Peyer's patch (tissue), 4 donors: ENCODE data around the gene PRICKLE4. TPM values are rescaled to one million over a fixed set of nuclear protein-coding genes. Genes with fewer than 3 reads are reported as not detected.

Experiments
- DNase-seq, 3 donors: peaks; one replicate each; pipeline ENCODE4 v3.0.0-alpha.2; 2017 to 2019
- H3K27ac ChIP-seq, 4 donors: fragments of 200-600 bp; sonication (generic); one replicate each; pipeline ENCODE4 v1.5.1; 2016 to 2019
- H3K27me3 ChIP-seq, 2 donors: fragments of 200-600 bp; sonication (generic); one replicate each; pipeline ENCODE4 v1.5.1; 2019
- H3K36me3 ChIP-seq, 3 donors: fragments of 200-600 bp; sonication (generic); one replicate each; pipeline ENCODE4 v1.5.1; 2016 to 2019
- H3K4me1 ChIP-seq, 4 donors: fragments of 200-600 bp; sonication (generic); one replicate each; pipeline ENCODE4 v1.5.1; 2016 to 2019
- H3K4me3 ChIP-seq, 4 donors: fragments of 200-600 bp; sonication (generic); 1 replicate in 3 of 4; 2 replicates in 1 of 4; pipeline ENCODE4 v1.5.1; 2016 to 2019; ENCODE audit warnings: mild to moderate bottlenecking in 1 of 4
- H3K9me3 ChIP-seq, 4 donors: fragments of 200-600 bp; sonication (generic); one replicate each; pipeline ENCODE4 v1.5.1; 2016 to 2019; ENCODE audit warnings: mild to moderate bottlenecking in 1 of 4
- CTCF ChIP-seq, 6 experiments: fragments of 450-650 bp in 4 of 6; fragments of 200-600 bp in 2 of 6; sonication (generic) in 1 of 6; IDR thresholded peaks; one replicate each; pipeline ENCODE4 v1.5.1; 2017 to 2019; ENCODE audit warnings: antibody characterized with exemption in 6 of 6, mild to moderate bottlenecking in 3 of 6, moderate library complexity in 1 of 6
- POLR2A ChIP-seq, 2 donors: fragments of 450-650 bp; IDR thresholded peaks; one replicate each; pipeline ENCODE4 v1.5.1; 2017; ENCODE audit warnings: antibody characterized with exemption in 2 of 2, mild to moderate bottlenecking in 2 of 2, moderate library complexity in 2 of 2
- total RNA-seq, 4 donors: library from RNA; depleted of rRNA; stranded (reverse); fragments of >200 nt; gene quantifications; one replicate each; pipeline ENCODE4 v1.1.0, GENCODE V29; 2016

Gene PRICKLE4
- total RNA-seq, 4 donors from 2014 or later = 3.8 to 23.4 (median 16.8) TPM

DNA sequence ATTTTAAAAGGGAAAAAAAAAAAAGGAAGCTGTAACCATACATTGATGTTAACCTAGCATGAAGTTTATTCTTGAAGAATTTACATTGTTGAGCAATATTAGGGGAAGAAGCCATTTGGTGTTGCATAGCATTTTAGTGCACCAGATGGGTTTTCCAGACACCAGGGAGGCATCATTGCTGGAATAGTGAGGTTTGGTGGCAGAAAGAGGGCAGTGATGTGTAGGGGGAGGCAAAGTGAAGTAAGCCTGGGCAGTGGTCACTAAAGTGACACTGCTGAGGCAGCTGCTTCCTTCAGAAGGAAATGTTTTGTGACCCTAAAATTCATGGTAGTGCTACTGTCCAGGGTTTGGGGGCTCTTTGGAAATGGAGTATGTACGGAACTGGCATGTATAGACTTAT is 9.5 kb downstream of the PRICKLE4 start:
- no peak for DNase-seq
- H3K4me3 ChIP-seq = no peak overlapping the region
- TF ChIP-seq POLR2A (IDR thresholded peaks at IDR 0.05) = no peak
- no peak for TF ChIP-seq CTCF (IDR thresholded peaks at IDR 0.05)
- no peak overlapping the region for H3K27ac ChIP-seq
- peaks cover 0 to 35% (median 0%) of the 10 kb centered on the region in 3 donors for H3K36me3 ChIP-seq
- H3K4me1 ChIP-seq = peaks cover 0 to 15% (median 5%) of the 10 kb centered on the region in 4 donors
- no peaks in the 10 kb centered on the region for H3K9me3 ChIP-seq
- H3K27me3 ChIP-seq = no peaks in the 10 kb centered on the region

GRCh38 chr6:41791305-41791704 is 10.7 kb downstream of the PRICKLE4 start:
- Histone ChIP-seq H3K27me3 (no peaks in the 10 kb centered on the region), H3K9me3 (no peaks in the 10 kb centered on the region), H3K27ac (no peak overlapping the region), H3K4me1 (peaks cover 0 to 8% (median 3%) of the 10 kb centered on the region in 4 donors), H3K4me3 (no peak overlapping the region), H3K36me3 (peaks cover 0 to 35% (median 0%) of the 10 kb centered on the region in 3 donors)
- no peak for DNase-seq
- TF ChIP-seq POLR2A (IDR thresholded peaks at IDR 0.05) = no peak
- TF ChIP-seq CTCF (IDR thresholded peaks at IDR 0.05) = no peak

DNA sequence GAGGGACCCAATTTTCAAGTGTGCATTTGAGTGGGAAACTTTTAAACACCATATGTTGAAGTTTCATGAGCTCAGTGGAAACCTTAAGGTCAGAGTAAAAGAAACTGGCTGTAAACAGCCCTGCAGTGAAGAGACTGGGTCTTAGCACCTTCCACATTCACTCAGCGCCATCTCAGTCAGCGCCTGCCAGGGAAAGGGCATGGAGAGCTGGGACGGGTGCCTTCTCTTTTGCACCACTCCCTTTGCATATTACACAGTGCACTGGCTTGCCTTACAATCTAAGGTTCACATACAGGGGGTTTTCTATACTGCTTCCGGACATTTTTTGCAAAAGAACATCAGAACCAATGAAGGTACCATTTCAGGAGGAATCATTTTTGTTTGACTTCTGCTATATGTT is 11.4 kb downstream of the PRICKLE4 start:
- H3K27ac ChIP-seq = no peak overlapping the region
- peaks cover 0 to 35% (median 0%) of the 10 kb centered on the region in 3 donors for H3K36me3 ChIP-seq
- no peaks in the 10 kb centered on the region for H3K27me3 ChIP-seq
- no peak overlapping the region for H3K4me3 ChIP-seq
- no peaks in the 10 kb centered on the region for H3K9me3 ChIP-seq
- peaks cover 0 to 7% (median 3%) of the 10 kb centered on the region in 4 donors for H3K4me1 ChIP-seq
- no peak for DNase-seq
- TF ChIP-seq POLR2A (IDR thresholded peaks at IDR 0.05) (no peak), CTCF (IDR thresholded peaks at IDR 0.05) (no peak)

DNA sequence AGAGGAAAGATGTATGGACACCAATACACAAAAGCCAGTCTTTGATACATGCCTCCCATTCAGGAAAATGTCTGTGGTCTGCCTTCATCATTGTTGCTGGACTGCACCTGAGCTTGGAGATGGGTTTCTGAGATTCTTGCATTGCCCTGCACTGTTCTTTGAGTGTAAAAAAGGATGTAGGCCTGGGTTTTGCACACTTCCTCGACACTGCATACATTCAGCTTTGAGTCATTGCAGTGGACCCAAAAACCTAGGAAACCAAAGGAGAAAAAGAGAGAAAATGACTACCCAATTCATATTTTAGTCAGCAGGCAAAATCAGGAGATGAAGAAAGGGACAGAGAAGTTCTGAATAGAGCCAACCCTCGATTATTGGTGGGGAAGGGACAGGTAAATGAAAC is 15.9 kb downstream of the PRICKLE4 start:
- H3K36me3 ChIP-seq = peaks cover 0 to 18% (median 0%) of the 10 kb centered on the region in 3 donors
- no peaks in the 10 kb centered on the region for H3K9me3 ChIP-seq
- no peak for DNase-seq
- no peak overlapping the region for H3K27ac ChIP-seq
- H3K27me3 ChIP-seq = no peaks in the 10 kb centered on the region
- H3K4me1 ChIP-seq = no peaks in the 10 kb centered on the region
- H3K4me3 ChIP-seq = no peak overlapping the region
- TF ChIP-seq POLR2A (IDR thresholded peaks at IDR 0.05) (no peak), CTCF (IDR thresholded peaks at IDR 0.05) (no peak)

DNA sequence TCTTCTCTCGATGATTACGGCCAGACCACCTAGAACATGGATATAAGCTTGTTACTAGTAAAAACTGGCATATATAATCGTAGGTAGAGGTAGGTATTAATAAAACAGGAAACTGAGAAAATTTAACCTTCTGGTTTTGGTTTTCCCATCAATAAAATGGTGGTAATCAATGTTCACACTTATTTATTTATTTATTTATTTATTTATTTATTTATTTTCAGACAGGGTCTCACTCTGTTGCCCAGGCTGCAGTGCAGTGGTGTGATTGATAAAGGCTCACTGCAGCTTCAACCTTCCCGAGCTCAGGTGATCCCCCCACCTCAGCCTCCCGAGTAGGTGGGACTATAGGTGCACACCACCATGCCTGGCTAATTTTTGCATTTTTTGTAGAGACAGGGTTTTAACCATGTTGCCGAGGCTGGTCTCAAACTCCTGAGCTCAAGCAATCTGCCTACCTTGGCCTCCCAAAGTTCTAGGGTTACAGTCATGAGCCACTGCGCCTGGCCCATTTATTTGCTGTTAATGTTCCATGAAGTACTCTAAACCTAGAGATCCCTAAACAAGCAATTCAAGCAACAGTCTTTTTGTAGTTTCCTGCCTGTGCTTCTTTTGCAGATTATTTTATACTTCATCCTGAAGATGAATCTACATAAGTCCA is 18.4 kb downstream of the PRICKLE4 start:
- Histone ChIP-seq H3K27me3 (no peaks in the 10 kb centered on the region), H3K9me3 (no peaks in the 10 kb centered on the region), H3K36me3 (peaks cover 0 to 6% (median 0%) of the 10 kb centered on the region in 3 donors), H3K4me1 (no peaks in the 10 kb centered on the region), H3K4me3 (no peak overlapping the region), H3K27ac (no peak overlapping the region)
- TF ChIP-seq POLR2A (IDR thresholded peaks at IDR 0.05) (no peak), CTCF (IDR thresholded peaks at IDR 0.05) (no peak)
- DNase-seq = no peak
